SK-N-MC (cell line): ENCODE data around the gene KCNH3.
"Not testable (repeated sequence)": the region's sequence is repeated elsewhere in the genome, so short reads cannot be mapped to it uniquely, and the experiment has no call there.

ENCODE experiments used
- DNase-seq: peaks from one replicate; pipeline ENCODE4 v3.0.0-alpha.2; 2011; ENCODE audit warnings: low read depth, low spot score
- H3K27ac ChIP-seq: fragments of 200-600 bp; sonication (generic); 2 replicates; pipeline ENCODE4 v1.5.1; 2016; ENCODE audit warnings: mixed run types
- H3K36me3 ChIP-seq: fragments of 200-600 bp; sonication (generic); 2 replicates; pipeline ENCODE4 v1.6.1; 2017; ENCODE audit warnings: antibody characterized with exemption, low read length, mixed read lengths; ENCODE audit not compliant: insufficient read depth
- H3K4me3 ChIP-seq: fragments of 200-600 bp; sonication (generic); 2 replicates; pipeline ENCODE4 v1.5.1; 2016
- H3K9ac ChIP-seq: fragments of 200-600 bp; sonication (generic); 2 replicates; pipeline ENCODE4 v1.8.0; 2017; ENCODE audit warnings: mixed run types, mixed read lengths; ENCODE audit not compliant: insufficient read length
- H3K9me3 ChIP-seq: fragments of 200-600 bp; sonication (generic); 2 replicates; pipeline ENCODE4 v1.6.1; 2017; ENCODE audit warnings: low read depth, mild to moderate bottlenecking, antibody characterized with exemption, low read length, moderate library complexity, mixed read lengths
- EZH2 ChIP-seq: fragments of 200-600 bp; sonication (generic); IDR thresholded peaks from one replicate; pipeline ENCODE4 v1.6.1; 2017; ENCODE audit warnings: antibody characterized with exemption
- FOXP2 ChIP-seq: optimal IDR thresholded peaks from 2 replicates; pipeline ENCODE3; 2011; ENCODE audit warnings: mild to moderate bottlenecking, moderate library complexity; ENCODE audit not compliant: insufficient read depth; ENCODE audit errors: extremely low read length, control extremely low read depth
- POLR2AphosphoS5 ChIP-seq: IDR thresholded peaks from 2 replicates; pipeline ENCODE4 v1.6.1; 2012; ENCODE audit warnings: mild to moderate bottlenecking, low read depth, low read length, borderline replicate concordance

The KCNH3 gene

GRCh38 chr12:49599961-49600360, 61.1 kb downstream of the KCNH3 start:
- H3K9me3 ChIP-seq, result no peaks in the 10 kb centered on the region
- TF ChIP-seq POLR2AphosphoS5 (no peak), FOXP2 (no peak)
- H3K36me3 ChIP-seq, result no peaks in the 10 kb centered on the region
- no peak for DNase-seq
- no peak overlapping the region for H3K4me3 ChIP-seq
- no peak overlapping the region for H3K9ac ChIP-seq
- no peak overlapping the region for H3K27ac ChIP-seq

- TF ChIP-seq EZH2, result no peak
- Histone ChIP-seq H3K9me3 (no peaks in the 10 kb centered on the region), H3K4me3 (no peak overlapping the region), H3K9ac (no peak overlapping the region), H3K27ac (no peak overlapping the region), H3K36me3 (no peaks in the 10 kb centered on the region)
- no peak for DNase-seq
Observed at GRCh38 chr12:49603721-49604120, 64.9 kb downstream of the KCNH3 start.

DNA sequence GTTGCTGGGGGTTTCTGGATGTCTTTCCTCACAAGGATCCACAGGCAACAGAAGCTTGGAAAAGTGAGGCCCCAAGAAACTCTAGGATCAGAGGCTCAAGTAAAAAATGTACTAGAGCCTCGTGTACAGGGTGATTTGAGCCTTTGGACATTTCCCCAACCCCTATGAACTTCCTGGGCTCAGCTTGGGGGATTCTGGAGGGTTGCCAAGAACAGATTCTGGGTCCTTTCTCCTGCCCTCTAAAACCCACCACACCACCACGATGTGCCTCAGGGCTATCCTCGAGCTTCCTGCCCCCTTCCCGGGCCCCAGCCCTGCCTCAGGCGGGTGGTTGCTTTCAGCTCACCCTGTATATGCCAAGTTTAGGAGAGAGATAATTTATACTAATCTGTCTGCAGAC, 66.0 kb downstream of the KCNH3 start:
- peak; percentile 37 for DNase-seq
- Histone ChIP-seq H3K9me3 (no peaks in the 10 kb centered on the region), H3K36me3 (no peaks in the 10 kb centered on the region), H3K9ac (peak overlapping the region; percentile 29), H3K4me3 (peak overlapping the region; percentile 54), H3K27ac (peak overlapping the region; percentile 42)
- no peak for TF ChIP-seq EZH2
- TF ChIP-seq FOXP2, result no peak
- no peak; the same call in 1 of the 2 replicates for TF ChIP-seq POLR2AphosphoS5

- Histone ChIP-seq H3K27ac (peak within 1 kb of the TSS; percentile 42), H3K4me3 (peak within 1 kb of the TSS; percentile 54), H3K9ac (peak within 1 kb of the TSS; percentile 29)
- not testable (repeated sequence) for H3K36me3 ChIP-seq, DNase-seq, H3K9me3 ChIP-seq
Observed at GRCh38 chr12:49605539-49605938, 66.7 kb downstream of the KCNH3 start, which contains the start of gene FAM186B. Gene FAM186B (minus strand): TSS chr12:49605639. CDS start chr12:49605477, 162 bp downstream.
